ENCODE data around the gene SURF1.

GRCh38 chr9:133356391-133357091 lies at the start of gene SURF1, which contains the start of gene SURF2:
- TF ChIP-seq CTCF (IDR thresholded peaks at IDR 0.05) (peak; percentile 33), EZH2 (IDR thresholded peaks at IDR 0.05; ENCODE audit: borderline replicate concordance, insufficient read depth, low read depth, low read length, poor library complexity, severe bottlenecking) (no peak)

Data from B cell (primary cell).